A549 (cell line): ENCODE results near the gene PARG. TPM values are rescaled to one million over a fixed set of nuclear protein-coding genes. Genes with fewer than 3 reads are reported as not detected.
"Not testable (repeated sequence)": the region's sequence is repeated elsewhere in the genome, so short reads cannot be mapped to it uniquely, and the experiment has no call there.

Experiments used
- ATAC-seq, 2 experiments: fragments of 200-7000 bp in 1 of 2; fragments of >200 bp in 1 of 2; cut with Nextera tagmentation in 1 of 2; cut with Tn5 transposase in 1 of 2; 3 replicates each; pipeline versions ENCODE4 v1.8.0 to v1.9.1; 2018 to 2020; ENCODE audit warnings: mild to moderate bottlenecking in 1 of 2, moderate library complexity in 1 of 2
- CTCF ChIA-PET: fragments of 300-600 bp; sonication (Branson Sonifier 250); formaldehyde crosslinking; extraction: SDS; loops from one replicate; lab custom pipeline; 2021; ENCODE audit warnings: antibody characterized with exemption, inconsistent platforms; lab: Yijun Ruan, JAX
- POLR2A ChIA-PET: fragments of 350-600 bp; formaldehyde crosslinking; extraction: SDS; loops from one replicate; lab custom pipeline; 2021; ENCODE audit warnings: antibody characterized with exemption, inconsistent platforms; lab: Yijun Ruan, JAX
- DNase-seq, 2 experiments: peaks; one replicate each; pipeline versions ENCODE4 v3.0.0 to v3.0.0-alpha.2; 2011 to 2016; ENCODE audit warnings: low read depth in 1 of 2, low spot score in 1 of 2
- FAIRE-seq: peaks from 2 replicates; lab custom pipeline; 2011; peaks lifted over from hg19 to GRCh38; lab: Jason Lieb, UNC
- H3K27ac ChIP-seq, 2 experiments: fragments of >200 bp; sonication (Bioruptor Twin); formaldehyde crosslinking; 3 replicates each; pipeline ENCODE4 v1.5.1; 2016 to 2017
- H3K4me1 ChIP-seq: fragments of >200 bp; sonication (Bioruptor Twin); formaldehyde crosslinking; 3 replicates; pipeline ENCODE4 v1.6.1; 2016
- H3K4me2 ChIP-seq: fragments of >200 bp; sonication (Bioruptor Twin); formaldehyde crosslinking; 3 replicates; pipeline ENCODE4 v1.6.1; 2016
- H3K4me3 ChIP-seq: fragments of >200 bp; sonication (Bioruptor Twin); formaldehyde crosslinking; 3 replicates; pipeline ENCODE4 v1.5.1; 2016
- H3K9me3 ChIP-seq: fragments of >200 bp; sonication (Bioruptor Twin); formaldehyde crosslinking; 3 replicates; pipeline ENCODE4 v1.6.1; 2016
- CEBPB ChIP-seq, 2 experiments: fragments of >200 bp in 1 of 2; sonication (Bioruptor Twin) in 1 of 2; formaldehyde crosslinking in 1 of 2; IDR thresholded peaks; 2 replicates each; pipeline ENCODE4 v1.6.1; 2012 to 2016
- FOSL2 ChIP-seq, 2 experiments: fragments of 450-650 bp in 1 of 2; fragments of >200 bp in 1 of 2; sonication (Bioruptor Twin) in 1 of 2; formaldehyde crosslinking; IDR thresholded peaks; 2 replicates each; pipeline versions ENCODE4 v1.5.0 to v1.6.1; 2016 to 2020; ENCODE audit warnings: mild to moderate bottlenecking in 1 of 2, moderate library complexity in 1 of 2
- GATA3 ChIP-seq: IDR thresholded peaks from 2 replicates; pipeline ENCODE4 v1.6.1; 2012; ENCODE audit warnings: borderline replicate concordance
- JUNB ChIP-seq: fragments of >200 bp; sonication (Bioruptor Twin); formaldehyde crosslinking; IDR thresholded peaks from 2 replicates; pipeline ENCODE4 v1.6.1; 2016
- REST ChIP-seq: fragments of 200-600 bp; sonication (generic); IDR thresholded peaks from 2 replicates; pipeline ENCODE4 v1.6.1; 2016; ENCODE audit warnings: antibody characterized with exemption, mild to moderate bottlenecking, moderate library complexity
- WGBS: methylation state at CpG from one replicate; pipeline ENCODE4 v1.1.6; 2017; ENCODE audit errors: missing lambda C conversion rate; 5-methylcytosine and 5-hydroxymethylcytosine counted together
- polyA plus RNA-seq, 4 experiments: library from polyadenylated mRNA; depleted of rRNA in 3 of 4; stranded (reverse); fragments of >200 nt; fragmentation: RNase III in 1 of 4; extraction: RNeasy Plus Mini Kit Qiagen cat#74134 plus additional on column Dnase treatment in 1 of 4; gene quantifications; 2 replicates in 3 of 4; 3 replicates in 1 of 4; pipeline ENCODE4 v1.2.3, GENCODE V29; 2011 to 2017

The PARG gene
- polyA plus RNA-seq, 2 of the 4 experiments (the other 2 are of a cell fraction): 22.7 to 24.0 TPM

DNA sequence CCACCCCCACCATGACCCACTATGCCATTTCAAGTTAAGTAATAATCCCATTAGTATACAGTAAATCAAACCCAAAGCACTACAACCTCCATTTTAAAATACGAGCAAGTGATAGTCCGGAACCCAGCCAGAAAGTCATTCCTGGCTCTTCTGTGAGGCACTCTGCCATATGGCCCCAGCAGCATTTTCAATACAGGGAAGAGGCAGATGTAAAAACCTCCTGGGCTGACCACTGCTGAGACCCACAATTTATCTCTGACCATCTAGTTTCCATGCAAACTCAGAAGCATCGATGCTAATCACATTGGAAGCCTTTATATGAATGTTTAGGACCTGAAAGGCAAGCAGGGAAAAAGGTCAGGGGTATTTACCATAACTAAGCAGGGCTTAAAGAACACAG, 69.1 kb downstream of the PARG start:
- DNase-seq: not testable (repeated sequence)

DNA sequence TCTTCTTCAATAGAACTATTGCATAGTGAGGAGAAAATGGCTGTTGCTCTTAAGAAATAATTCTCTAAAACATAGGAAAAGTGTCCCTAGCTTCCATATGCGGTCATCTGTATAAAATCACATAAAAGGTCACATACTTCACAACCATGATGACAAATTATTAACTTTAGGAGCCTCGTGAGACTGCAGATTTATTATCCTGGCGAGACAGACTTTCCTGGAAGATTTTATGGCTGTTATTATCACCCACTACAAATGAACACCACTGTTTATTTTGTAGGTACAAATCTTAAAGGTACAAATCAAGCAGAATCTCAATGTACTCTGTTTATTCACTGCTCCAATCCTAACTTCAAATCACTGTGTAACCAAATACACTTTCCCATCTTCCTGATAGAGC, 70.4 kb downstream of the PARG start:
- POLR2A ChIA-PET, ATAC-seq, CTCF ChIA-PET, H3K27ac ChIP-seq, H3K4me2 ChIP-seq, H3K4me1 ChIP-seq, H3K9me3 ChIP-seq, H3K4me3 ChIP-seq, FAIRE-seq, DNase-seq: not testable (repeated sequence)
- no CpG with 5 or more reads among the region's 3 CpGs for WGBS

More for the DNA sequence above, 69.1 kb downstream of the PARG start:
- FAIRE-seq, H3K9me3 ChIP-seq, ATAC-seq, H3K4me3 ChIP-seq, H3K4me1 ChIP-seq, POLR2A ChIA-PET, H3K27ac ChIP-seq, CTCF ChIA-PET, H3K4me2 ChIP-seq: not testable (repeated sequence)
- no CpG with 5 or more reads among the region's 3 CpGs for WGBS

GRCh38 chr10:49859933-49860332, 81.9 kb downstream of the PARG start:
- WGBS: 94% methylated on average over 5 of the region's 5 CpGs
- H3K27ac ChIP-seq, H3K4me2 ChIP-seq, CTCF ChIA-PET, POLR2A ChIA-PET, H3K4me3 ChIP-seq, FAIRE-seq, ATAC-seq, DNase-seq, H3K4me1 ChIP-seq, H3K9me3 ChIP-seq: not testable (repeated sequence)

GRCh38 chr10:49858697-49859382, 83.0 kb downstream of the PARG start:
- H3K9me3 ChIP-seq, H3K27ac ChIP-seq, ATAC-seq, FAIRE-seq, CTCF ChIA-PET, H3K4me1 ChIP-seq, POLR2A ChIA-PET, DNase-seq, H3K4me3 ChIP-seq, H3K4me2 ChIP-seq: not testable (repeated sequence)
- WGBS: 87% methylated on average over 1 of the region's 1 CpG

DNA sequence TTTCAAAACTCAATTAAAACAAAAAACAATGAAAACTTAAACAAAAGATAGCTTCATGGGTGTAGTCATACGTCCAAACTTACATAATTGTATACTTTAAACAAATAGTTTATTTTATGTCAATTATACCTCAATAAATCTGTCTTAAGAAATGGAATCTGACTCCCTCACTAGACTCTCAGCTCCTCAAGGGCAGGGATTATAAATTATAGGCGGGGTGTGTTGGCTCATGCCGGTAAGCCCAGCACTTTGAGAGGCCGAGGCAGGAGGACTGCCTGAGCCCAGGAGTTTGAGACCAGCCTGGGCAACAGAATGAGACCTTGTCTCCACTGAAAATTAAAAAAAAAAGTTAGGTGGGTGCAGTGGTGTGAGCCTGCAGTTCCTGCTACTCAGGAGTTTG, 92.3 kb downstream of the PARG start:
- POLR2A ChIA-PET, FAIRE-seq, CTCF ChIA-PET, H3K4me2 ChIP-seq, H3K4me3 ChIP-seq, ATAC-seq, DNase-seq, H3K9me3 ChIP-seq, H3K27ac ChIP-seq: not testable (repeated sequence)
- 86% methylated on average over 4 of the region's 4 CpGs for whole genome bisulfite sequencing
- H3K4me1 ChIP-seq: peaks cover 11% of the 10 kb centered on the region

DNA sequence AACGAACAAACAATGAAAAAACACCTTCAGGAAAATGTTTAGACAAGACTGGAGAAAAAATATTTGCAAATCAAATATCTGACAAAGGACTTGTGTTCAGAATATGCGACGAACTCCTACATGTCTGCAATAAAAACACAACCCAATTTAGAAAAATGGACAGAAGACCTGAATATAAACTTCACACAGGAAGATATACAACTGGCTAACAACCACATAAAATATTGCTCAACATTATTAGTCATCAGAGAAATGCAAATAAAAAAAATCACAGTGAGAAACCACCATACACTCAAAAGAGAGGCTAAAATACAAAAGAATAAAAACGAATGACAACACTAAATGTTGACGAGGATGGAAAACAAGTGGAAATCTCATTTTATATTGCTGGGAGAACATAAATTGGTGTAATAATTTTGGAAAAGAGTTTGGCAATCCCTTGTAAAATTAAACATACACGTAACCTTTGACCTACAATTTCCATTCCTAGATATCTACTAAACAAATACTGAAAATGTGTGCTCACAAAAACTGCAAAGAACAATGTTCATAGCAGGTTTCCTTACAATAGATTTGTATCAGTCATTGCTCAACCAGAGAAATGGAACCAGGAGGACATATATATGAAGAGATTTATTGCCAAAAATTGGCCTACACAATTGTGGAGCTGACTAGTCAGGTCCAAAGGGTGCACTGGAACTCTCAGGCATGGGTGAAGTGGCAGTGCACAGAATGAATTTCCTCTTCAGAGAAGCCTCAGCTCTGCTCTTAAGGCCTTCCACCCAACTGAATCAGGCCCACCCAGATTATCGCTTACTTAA, 96.8 kb downstream of the PARG start:
- ChIA-PET POLR2A (no interaction called here), CTCF (no interaction called here)
- TF ChIP-seq CEBPB (IDR thresholded peaks at IDR 0.05) (peak; percentile 86 to 95), GATA3 (peak; percentile 22; the same call in 1 of the 2 replicates), FOSL2 (IDR thresholded peaks at IDR 0.05) (peak; percentile 85), FOSL2 (CRISPR knock-in tag; IDR thresholded peaks at IDR 0.05) (peak; percentile 90), REST (no peak), JUNB (peak; percentile 70)
- H3K4me2 ChIP-seq: peak overlapping the region; percentile 58
- peaks cover 19% of the 10 kb centered on the region for H3K4me1 ChIP-seq
- H3K4me3 ChIP-seq: no peak overlapping the region
- FAIRE-seq: peak; percentile 67
- DNase-seq: peak; percentile 25 to 50
- H3K27ac ChIP-seq: peak overlapping the region; percentile 17 to 81; a peak in 5 of 6 replicates
- ATAC-seq: peak; percentile 71 to 86; a peak in 5 of 6 replicates
- H3K9me3 ChIP-seq: no peaks in the 10 kb centered on the region
- WGBS: 26% methylated on average over 7 of the region's 7 CpGs

DNA sequence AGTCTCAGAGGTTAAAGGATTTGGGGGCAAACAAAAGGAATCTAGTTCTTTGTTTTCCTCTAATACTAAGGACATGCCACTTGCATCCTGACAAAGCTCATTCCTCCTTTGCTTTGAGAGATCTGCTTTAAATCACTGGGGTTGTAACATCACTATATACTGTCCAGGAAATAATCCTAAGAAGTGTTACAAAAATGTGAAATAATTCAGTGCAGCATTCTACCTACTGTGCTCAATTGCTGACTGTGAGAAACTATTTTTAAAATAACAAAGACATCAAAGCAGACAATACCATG, 99.5 kb downstream of the PARG start:
- CTCF ChIA-PET, H3K4me3 ChIP-seq, H3K9me3 ChIP-seq, H3K27ac ChIP-seq, DNase-seq, POLR2A ChIA-PET, FAIRE-seq, ATAC-seq, H3K4me2 ChIP-seq: not testable (repeated sequence)
- H3K4me1 ChIP-seq: peaks cover 35% of the 10 kb centered on the region
